ENCODE measurements around the gene ZFC3H1.

DNA sequence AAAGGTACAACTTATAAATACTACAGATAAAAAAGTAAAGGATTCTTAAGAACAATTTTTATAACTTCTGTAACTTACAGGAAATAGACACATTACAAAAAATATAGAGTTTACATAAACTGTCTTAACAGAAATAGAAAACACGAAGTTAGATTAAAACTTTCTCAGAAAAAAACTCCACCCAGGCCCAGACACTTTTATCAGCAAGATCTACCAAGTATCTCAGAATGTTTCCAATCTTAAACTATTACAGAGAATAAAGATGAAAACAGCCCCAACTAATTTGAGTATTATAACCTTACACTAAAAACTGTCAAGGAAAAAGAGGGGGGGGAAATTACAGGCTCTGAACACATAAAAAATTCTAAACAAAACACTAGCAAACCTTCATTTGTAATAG, 8.2 kb downstream of the ZFC3H1 start:
- TF ChIP-seq, protein P1, sequence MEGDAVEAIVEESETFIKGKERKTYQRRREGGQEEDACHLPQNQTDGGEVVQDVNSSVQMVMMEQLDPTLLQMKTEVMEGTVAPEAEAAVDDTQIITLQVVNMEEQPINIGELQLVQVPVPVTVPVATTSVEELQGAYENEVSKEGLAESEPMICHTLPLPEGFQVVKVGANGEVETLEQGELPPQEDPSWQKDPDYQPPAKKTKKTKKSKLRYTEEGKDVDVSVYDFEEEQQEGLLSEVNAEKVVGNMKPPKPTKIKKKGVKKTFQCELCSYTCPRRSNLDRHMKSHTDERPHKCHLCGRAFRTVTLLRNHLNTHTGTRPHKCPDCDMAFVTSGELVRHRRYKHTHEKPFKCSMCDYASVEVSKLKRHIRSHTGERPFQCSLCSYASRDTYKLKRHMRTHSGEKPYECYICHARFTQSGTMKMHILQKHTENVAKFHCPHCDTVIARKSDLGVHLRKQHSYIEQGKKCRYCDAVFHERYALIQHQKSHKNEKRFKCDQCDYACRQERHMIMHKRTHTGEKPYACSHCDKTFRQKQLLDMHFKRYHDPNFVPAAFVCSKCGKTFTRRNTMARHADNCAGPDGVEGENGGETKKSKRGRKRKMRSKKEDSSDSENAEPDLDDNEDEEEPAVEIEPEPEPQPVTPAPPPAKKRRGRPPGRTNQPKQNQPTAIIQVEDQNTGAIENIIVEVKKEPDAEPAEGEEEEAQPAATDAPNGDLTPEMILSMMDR (conservative IDR thresholded peaks at IDR 0.05), result no peak
- no peak for TF ChIP-seq EZH2 (IDR thresholded peaks at IDR 0.05; ENCODE audit: low read depth)
